SK-N-SH treated with all-trans-retinoic acid at 6 μM for 48 hours (cell line): ENCODE results near the gene UBTD1.
A peak's percentile ranks its signal among the peaks of the same experiment; 100 is the strongest.

Source experiments
- BACH2 ChIP-seq: fragments of 250-450 bp; sonication (Bioruptor Pico); IDR thresholded peaks from 2 replicates; pipeline ENCODE4 v1.9.0; 2021; ENCODE audit warnings: mild to moderate bottlenecking, borderline replicate concordance
- CREB5 ChIP-seq: fragments of 250-450 bp; sonication (Bioruptor Pico); IDR thresholded peaks from 2 replicates; pipeline ENCODE4 v1.5.1; 2020; ENCODE audit warnings: low read depth, mild to moderate bottlenecking, moderate library complexity
- OSR1 ChIP-seq: fragments of 250-450 bp; sonication (Bioruptor Pico); IDR thresholded peaks from 2 replicates; pipeline ENCODE4 v1.8.0; 2022; ENCODE audit warnings: moderate library complexity, mild to moderate bottlenecking, inconsistent platforms
- PATZ1 ChIP-seq: fragments of 250-450 bp; sonication (Bioruptor Pico); IDR thresholded peaks from 2 replicates; pipeline ENCODE4 v1.8.0; 2020; ENCODE audit warnings: mild to moderate bottlenecking, moderate library complexity, borderline replicate concordance
- PPARA ChIP-seq: fragments of 250-450 bp; sonication (Bioruptor Pico); IDR thresholded peaks from 2 replicates; pipeline ENCODE4 v1.5.0; 2020; ENCODE audit warnings: mild to moderate bottlenecking, borderline replicate concordance
- RARB ChIP-seq: fragments of 250-450 bp; sonication (Bioruptor Pico); IDR thresholded peaks from 2 replicates; pipeline ENCODE4 v1.8.0; 2021; ENCODE audit warnings: mild to moderate bottlenecking, moderate library complexity
- SNAI2 ChIP-seq: fragments of 250-450 bp; sonication (Bioruptor Pico); IDR thresholded peaks from 2 replicates; pipeline ENCODE4 v1.5.0; 2020; ENCODE audit warnings: mild to moderate bottlenecking, moderate library complexity
- ZFP30 ChIP-seq: fragments of 450-650 bp; formaldehyde crosslinking; IDR thresholded peaks from 2 replicates; pipeline ENCODE4 v1.5.0; 2022; ENCODE audit warnings: mild to moderate bottlenecking, moderate library complexity
- ZNF70 ChIP-seq: fragments of 450-650 bp; formaldehyde crosslinking; IDR thresholded peaks from 2 replicates; pipeline ENCODE4 v1.5.0; 2020; ENCODE audit warnings: mild to moderate bottlenecking, moderate library complexity
- ZNF8 ChIP-seq: fragments of 450-650 bp; formaldehyde crosslinking; IDR thresholded peaks from 2 replicates; pipeline ENCODE4 v1.5.0; 2020; ENCODE audit warnings: mild to moderate bottlenecking, moderate library complexity

GRCh38 chr10:97498841-97499560, at the start of gene UBTD1:
- TF ChIP-seq BACH2 (CRISPR knock-in tag), result no peak
- TF ChIP-seq CREB5 (CRISPR knock-in tag), result no peak
- no peak for TF ChIP-seq PPARA (CRISPR knock-in tag)
- TF ChIP-seq SNAI2 (CRISPR knock-in tag), result no peak
- no peak for TF ChIP-seq ZNF70
- peak; percentile 49; the same call in 1 of the 2 replicates for TF ChIP-seq PATZ1 (CRISPR knock-in tag)
- TF ChIP-seq ZFP30 (CRISPR knock-in tag), result no peak
- TF ChIP-seq OSR1 (CRISPR knock-in tag), result no peak
- no peak for TF ChIP-seq RARB
- no peak for TF ChIP-seq ZNF8 (CRISPR knock-in tag)
